Mesodermal cell (in vitro differentiated cells): ENCODE data around the gene PTPRE.
A peak's percentile ranks its signal among the peaks of the same experiment; 100 is the strongest.

Experiments used
- H3K27ac ChIP-seq: 2 replicates; pipeline ENCODE4 v1.7.0; 2013; ENCODE audit warnings: mild to moderate bottlenecking, low read depth, low read length, moderate library complexity; ENCODE audit not compliant: severe bottlenecking
- H3K36me3 ChIP-seq: 2 replicates; pipeline ENCODE4 v1.7.1; 2013; ENCODE audit warnings: mild to moderate bottlenecking, low read length, moderate library complexity; ENCODE audit not compliant: control insufficient read depth, insufficient read depth
- H3K4me1 ChIP-seq: one replicate; pipeline ENCODE4 v1.7.1; 2013; ENCODE audit warnings: mild to moderate bottlenecking, low read length; ENCODE audit not compliant: insufficient read depth, control insufficient read depth, poor library complexity, severe bottlenecking
- H3K4me3 ChIP-seq: 2 replicates; pipeline ENCODE4 v1.7.0; 2013; ENCODE audit warnings: low read length, control low read depth, mild to moderate bottlenecking; ENCODE audit not compliant: insufficient read depth, poor library complexity, severe bottlenecking; ENCODE audit errors: extremely low read depth
- H3K9me3 ChIP-seq: 2 replicates; pipeline ENCODE4 v1.7.1; 2013; ENCODE audit warnings: mild to moderate bottlenecking, low read length, moderate library complexity; ENCODE audit not compliant: control insufficient read depth
- WGBS, 2 experiments: methylation state at CpG; one replicate each; pipeline ENCODE4 v1.1.5; 2013; ENCODE audit warnings: missing lambda C conversion rate in 2 of 2; ENCODE audit not compliant: insufficient coverage in 2 of 2; 5-methylcytosine and 5-hydroxymethylcytosine counted together

PTPRE gene

GRCh38 chr10:127873901-127874470 lies 32.9 kb upstream of the PTPRE start:
- H3K4me3 ChIP-seq = no peak overlapping the region
- no peaks in the 10 kb centered on the region for H3K9me3 ChIP-seq
- no peak overlapping the region for H3K27ac ChIP-seq
- H3K36me3 ChIP-seq = no peaks in the 10 kb centered on the region
- WGBS, 2 experiments = 94 to 95% methylated on average over 9 to 10 of the region's 11 CpGs
- H3K4me1 ChIP-seq = no peaks in the 10 kb centered on the region

- 81 to 89% methylated on average over 5 to 8 of the region's 11 CpGs for WGBS, 2 experiments
- no peaks in the 10 kb centered on the region for H3K4me1 ChIP-seq
- H3K9me3 ChIP-seq = no peaks in the 10 kb centered on the region
- H3K36me3 ChIP-seq = no peaks in the 10 kb centered on the region
- no peak overlapping the region for H3K27ac ChIP-seq
- H3K4me3 ChIP-seq = no peak overlapping the region
Measured at GRCh38 chr10:127874671-127875448, 32.0 kb upstream of the PTPRE start.

- 89 to 99% methylated on average over 5 to 6 of the region's 6 CpGs for WGBS, 2 experiments
- Histone ChIP-seq H3K36me3 (no peaks in the 10 kb centered on the region), H3K4me3 (no peak overlapping the region), H3K4me1 (no peaks in the 10 kb centered on the region), H3K27ac (no peak overlapping the region), H3K9me3 (no peaks in the 10 kb centered on the region)
Measured at GRCh38 chr10:127875449-127875765, 31.5 kb upstream of the PTPRE start.

- WGBS, 2 experiments = 90 to 91% methylated on average over 1 to 2 of the region's 5 CpGs
- no peak overlapping the region for H3K27ac ChIP-seq
- no peaks in the 10 kb centered on the region for H3K9me3 ChIP-seq
- no peaks in the 10 kb centered on the region for H3K4me1 ChIP-seq
- H3K4me3 ChIP-seq = no peak overlapping the region
- H3K36me3 ChIP-seq = no peaks in the 10 kb centered on the region
Measured at GRCh38 chr10:127875916-127876315, 31.0 kb upstream of the PTPRE start.

GRCh38 chr10:127877116-127877515 lies 29.8 kb upstream of the PTPRE start:
- Histone ChIP-seq H3K27ac (no peak overlapping the region), H3K9me3 (no peaks in the 10 kb centered on the region), H3K36me3 (no peaks in the 10 kb centered on the region), H3K4me1 (no peaks in the 10 kb centered on the region), H3K4me3 (no peak overlapping the region)
- WGBS, 2 experiments = 84 to 94% methylated on average over 3 of the region's 4 CpGs

- no peaks in the 10 kb centered on the region for H3K36me3 ChIP-seq
- H3K9me3 ChIP-seq = no peaks in the 10 kb centered on the region
- H3K4me3 ChIP-seq = no peak overlapping the region
- H3K4me1 ChIP-seq = no peaks in the 10 kb centered on the region
- 91 to 94% methylated on average over 4 to 5 of the region's 5 CpGs for WGBS, 2 experiments
- H3K27ac ChIP-seq = no peak overlapping the region
Measured at GRCh38 chr10:127877699-127878098, 29.2 kb upstream of the PTPRE start.

- Histone ChIP-seq H3K9me3 (no peaks in the 10 kb centered on the region), H3K4me1 (no peaks in the 10 kb centered on the region), H3K4me3 (no peak overlapping the region), H3K27ac (no peak overlapping the region), H3K36me3 (no peaks in the 10 kb centered on the region)
- 88 to 94% methylated on average over 3 to 4 of the region's 4 CpGs for WGBS, 2 experiments
Measured at GRCh38 chr10:127878475-127879055, 28.3 kb upstream of the PTPRE start.

- peak overlapping the region; percentile 23 for H3K27ac ChIP-seq
- 100% methylated on average over 1 of the region's 2 CpGs; no CpG with 5 or more reads in 1 of the 2 experiments for WGBS, 2 experiments
- H3K36me3 ChIP-seq = no peaks in the 10 kb centered on the region
- no peaks in the 10 kb centered on the region for H3K9me3 ChIP-seq
- no peaks in the 10 kb centered on the region for H3K4me1 ChIP-seq
- H3K4me3 ChIP-seq = no peak overlapping the region
Measured at GRCh38 chr10:127880557-127880956, 26.3 kb upstream of the PTPRE start.

GRCh38 chr10:127881262-127881661 lies 25.6 kb upstream of the PTPRE start:
- WGBS, 2 experiments = 93 to 94% methylated on average over 2 to 4 of the region's 8 CpGs
- Histone ChIP-seq H3K4me3 (no peak overlapping the region), H3K9me3 (no peaks in the 10 kb centered on the region), H3K4me1 (no peaks in the 10 kb centered on the region), H3K36me3 (no peaks in the 10 kb centered on the region), H3K27ac (no peak overlapping the region)

GRCh38 chr10:127882391-127882790 lies 24.5 kb upstream of the PTPRE start:
- WGBS, 2 experiments = 80 to 93% methylated on average over 6 to 7 of the region's 8 CpGs
- no peak overlapping the region for H3K27ac ChIP-seq
- H3K36me3 ChIP-seq = no peaks in the 10 kb centered on the region

More at GRCh38 chr10:127882391-127882790, 24.5 kb upstream of the PTPRE start:
- Histone ChIP-seq H3K4me1 (no peaks in the 10 kb centered on the region), H3K4me3 (no peak overlapping the region), H3K9me3 (no peaks in the 10 kb centered on the region)
